Measurements from ENCODE around the gene DIP2B.
"Not testable (repeated sequence)": the region's sequence is repeated elsewhere in the genome, so short reads cannot be mapped to it uniquely, and the experiment has no call there.

Gene DIP2B

DNA sequence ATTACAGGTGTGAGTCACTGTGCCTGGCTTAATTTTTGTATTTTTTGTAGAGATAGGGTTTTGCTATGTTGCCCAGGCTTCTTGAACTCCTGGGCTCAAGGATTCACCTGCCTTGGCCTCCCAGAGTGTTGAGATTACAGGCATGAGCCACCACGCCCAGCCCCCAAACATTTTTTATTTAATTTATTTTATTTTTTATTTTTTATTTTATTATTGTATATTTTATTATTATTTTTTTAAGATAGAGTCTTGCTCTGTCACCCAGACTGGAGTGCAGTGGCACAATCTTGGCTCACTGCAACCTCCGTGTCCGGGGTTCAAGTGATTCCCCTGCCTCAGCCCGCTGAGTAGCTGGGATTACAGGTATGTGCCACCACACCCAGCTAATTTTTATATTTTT is 17.0 kb downstream of the DIP2B start:
- not testable (repeated sequence) for DNase-seq

DNA sequence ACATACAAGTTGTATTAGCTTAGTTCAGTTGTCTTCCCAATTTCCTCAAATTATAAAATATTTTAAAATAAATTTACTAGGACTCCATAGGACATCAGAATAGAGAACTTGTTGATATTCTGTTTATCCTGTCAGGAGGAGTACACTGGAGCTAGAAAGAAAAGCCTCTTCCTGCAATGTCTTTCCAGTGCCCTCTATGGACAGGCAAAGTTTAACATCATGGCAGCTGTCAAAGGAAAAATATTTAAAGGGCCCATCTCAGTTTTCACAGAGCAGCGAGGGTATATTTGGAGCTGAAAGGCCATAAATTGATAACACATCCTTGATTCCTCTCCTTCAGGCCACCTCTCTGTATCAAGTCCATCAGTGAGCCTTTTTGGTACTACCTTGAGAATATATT is 19.0 kb downstream of the DIP2B start:
- DNase-seq, result no peak

DNA sequence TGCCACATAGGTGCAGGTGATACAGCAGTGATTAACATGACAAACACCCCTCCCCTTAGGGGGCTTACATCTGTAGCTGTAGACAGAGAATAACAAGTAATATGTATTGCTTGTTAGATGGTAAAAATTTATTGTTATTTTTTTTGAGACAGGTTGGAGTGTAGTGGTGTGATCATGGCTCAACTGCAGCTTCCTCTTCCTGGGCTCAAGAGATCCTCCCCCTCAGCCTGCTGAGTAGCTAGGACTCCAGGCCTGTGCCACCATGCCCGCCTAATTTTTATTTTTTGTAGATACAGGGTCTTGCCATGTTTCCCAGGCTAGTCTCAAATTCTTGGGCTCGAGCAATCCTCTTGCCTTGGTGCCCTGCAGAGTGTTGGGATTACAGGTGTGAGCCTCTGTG is 19.8 kb downstream of the DIP2B start:
- DNase-seq, result no peak

DNA sequence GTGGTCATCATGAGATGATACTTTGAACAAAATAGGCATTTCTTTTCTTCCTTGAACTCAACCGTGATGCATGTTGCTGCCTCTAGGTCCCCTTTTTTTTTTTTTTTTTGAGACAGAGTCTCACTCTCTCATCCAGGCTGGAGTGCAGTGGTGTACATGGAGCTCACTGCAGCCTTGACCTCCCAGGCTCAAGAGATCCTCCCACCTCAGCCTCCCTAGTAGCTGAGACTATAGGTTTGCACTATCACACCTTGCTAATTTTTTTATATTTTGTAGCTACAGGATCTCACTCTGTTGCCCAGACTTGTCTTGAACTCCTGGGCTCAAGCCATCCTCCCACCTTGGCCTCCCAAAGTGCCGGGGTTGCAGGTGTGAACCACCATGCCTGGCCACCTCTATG is 20.6 kb downstream of the DIP2B start:
- no peak for DNase-seq

DNA sequence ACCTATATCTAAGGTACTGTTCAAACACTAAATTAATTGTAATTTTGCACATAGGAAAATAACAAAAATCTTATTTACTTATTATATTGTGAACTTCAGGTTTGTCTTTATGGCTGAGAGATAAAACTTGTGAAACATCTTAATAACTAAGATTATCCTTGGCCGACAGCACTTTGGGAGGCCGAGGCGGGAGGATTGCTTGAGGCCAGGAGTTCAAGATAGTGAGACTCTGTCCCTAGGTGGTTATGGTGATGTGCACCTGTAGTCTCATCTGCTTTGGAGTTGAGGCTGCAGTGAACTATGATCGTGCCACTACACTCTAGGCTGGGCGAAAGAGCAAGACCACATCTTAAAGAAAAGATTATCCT is 22.6 kb downstream of the DIP2B start:
- DNase-seq, result no peak

DNA sequence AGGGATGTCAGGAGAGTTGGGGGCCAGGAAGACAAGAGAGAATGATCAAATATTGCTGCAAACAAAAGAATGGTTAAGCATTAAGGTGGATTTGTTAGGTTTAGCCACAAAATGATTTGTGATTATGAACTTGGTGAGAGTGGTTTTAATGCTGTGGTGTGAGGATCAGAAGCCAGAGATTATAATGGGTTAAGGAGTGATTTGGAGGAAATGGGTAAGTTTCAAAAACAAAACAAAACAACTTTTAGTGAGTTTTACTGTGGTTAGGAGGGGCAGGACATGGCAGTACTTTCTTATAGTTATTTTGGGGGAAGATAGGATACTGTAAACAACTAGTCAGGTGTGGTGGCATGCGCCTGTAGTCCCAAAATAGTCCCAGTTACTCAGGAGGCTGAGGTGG is 24.0 kb downstream of the DIP2B start:
- DNase-seq, result no peak

DNA sequence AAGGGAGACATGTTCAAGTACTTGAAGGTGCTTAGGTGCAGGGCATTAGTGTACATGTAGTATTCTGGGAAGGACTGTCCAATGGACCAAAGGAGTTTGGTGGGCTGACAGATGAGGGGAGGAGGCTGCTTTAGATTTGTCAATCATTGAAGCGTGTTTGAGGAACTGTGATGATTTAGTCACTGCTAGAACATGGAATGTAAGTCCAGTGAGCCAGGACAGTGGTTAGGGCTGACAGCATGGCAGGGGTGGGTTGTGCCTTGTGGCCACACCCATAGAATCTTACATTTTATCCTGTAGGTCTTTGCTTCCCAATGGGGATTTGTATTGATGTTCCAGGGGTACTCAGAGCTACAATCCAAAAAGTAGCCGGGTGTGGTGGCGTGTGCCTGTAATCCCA is 24.6 kb downstream of the DIP2B start:
- DNase-seq, result no peak

DNA sequence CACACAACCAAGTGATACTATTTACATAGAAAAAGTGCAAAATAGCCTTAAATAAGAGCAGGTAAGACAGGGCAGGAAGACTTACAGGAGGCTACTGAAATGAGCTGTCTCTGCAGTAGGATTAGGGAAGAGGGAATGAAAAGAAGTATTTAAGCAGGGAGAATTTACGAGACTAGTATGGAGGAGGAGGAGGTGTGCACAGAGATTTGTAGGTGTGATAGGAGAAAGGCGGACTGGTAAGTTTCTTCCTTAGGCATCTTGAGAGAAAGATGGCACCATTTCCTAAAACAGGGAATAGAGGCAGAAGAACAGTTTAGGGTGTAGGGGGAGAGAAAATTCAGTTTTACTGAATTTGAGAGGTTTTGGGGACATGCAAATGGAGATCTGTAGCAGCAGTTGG is 25.7 kb downstream of the DIP2B start:
- no peak for DNase-seq

DNA sequence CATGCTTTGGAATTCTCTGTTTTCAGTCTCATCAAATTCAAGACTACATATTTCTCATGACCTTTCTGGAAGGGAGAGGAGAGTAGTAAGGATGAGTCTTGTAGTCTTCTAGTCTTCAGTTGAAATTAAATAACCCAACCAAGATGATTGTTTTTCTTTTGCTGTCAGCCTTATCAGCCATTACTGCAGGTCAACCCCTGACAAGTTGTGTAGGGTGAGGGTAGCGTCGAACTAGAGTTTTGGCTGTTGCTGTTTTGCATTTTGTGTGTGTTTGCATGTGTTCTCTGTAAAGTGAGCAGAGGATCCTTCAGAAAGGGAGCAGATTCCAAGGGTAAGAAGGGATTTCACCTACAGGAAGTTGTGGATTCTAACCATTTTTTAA is 28.4 kb downstream of the DIP2B start:
- DNase-seq, result peak; percentile 23

DNA sequence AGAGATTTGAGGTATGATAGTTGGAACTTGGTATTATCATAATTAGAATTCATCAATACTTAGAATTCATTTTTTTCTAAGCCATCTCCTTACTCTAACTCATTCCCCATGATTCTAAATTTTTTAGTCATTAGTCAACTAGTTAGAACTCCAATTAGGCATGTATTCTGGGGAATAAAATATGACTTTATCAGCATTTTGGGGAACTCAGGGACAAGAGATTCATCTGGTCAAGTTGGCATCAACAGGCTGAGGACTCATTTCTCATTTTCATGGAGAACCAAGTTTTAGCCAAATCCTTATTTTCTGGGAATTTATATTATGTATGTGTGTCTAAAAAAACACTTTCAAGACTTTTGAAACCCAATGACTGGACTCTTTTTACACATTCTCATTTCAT is 29.2 kb downstream of the DIP2B start:
- DNase-seq, result no peak

DNA sequence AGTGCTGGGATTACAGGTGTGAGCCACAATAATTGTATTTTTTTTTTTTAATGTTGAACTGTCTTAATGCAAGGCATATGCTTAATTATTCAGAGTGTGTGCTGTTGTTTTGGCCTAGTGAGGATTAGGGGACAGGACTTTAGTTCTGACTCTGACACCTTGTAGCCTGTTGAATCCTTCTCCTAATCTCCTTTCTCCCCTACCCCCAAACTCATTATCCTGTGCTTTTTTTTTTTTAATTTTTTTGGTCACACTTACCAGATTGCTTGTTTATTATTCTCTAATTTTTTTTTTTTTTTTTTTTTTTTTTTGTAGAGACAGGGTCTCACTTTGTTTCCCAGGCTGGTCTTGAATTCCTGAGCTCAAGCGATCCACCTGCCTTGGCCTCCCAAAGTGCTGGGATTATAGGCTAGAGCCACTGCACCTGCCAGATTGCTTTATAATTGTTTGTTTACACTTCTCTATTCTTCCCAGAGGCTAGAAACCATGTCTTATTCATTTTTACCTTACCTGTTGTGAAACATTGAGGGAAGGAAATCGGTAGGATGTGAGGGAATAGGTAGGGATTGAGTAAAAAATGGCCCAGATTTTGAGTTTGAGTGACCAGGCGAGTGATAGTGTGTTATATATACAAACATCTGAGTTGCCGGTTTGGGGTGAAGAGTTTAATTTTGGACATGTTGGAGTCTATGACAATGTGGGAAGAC is 32.2 kb downstream of the DIP2B start:
- DNase-seq, result no peak

DNA sequence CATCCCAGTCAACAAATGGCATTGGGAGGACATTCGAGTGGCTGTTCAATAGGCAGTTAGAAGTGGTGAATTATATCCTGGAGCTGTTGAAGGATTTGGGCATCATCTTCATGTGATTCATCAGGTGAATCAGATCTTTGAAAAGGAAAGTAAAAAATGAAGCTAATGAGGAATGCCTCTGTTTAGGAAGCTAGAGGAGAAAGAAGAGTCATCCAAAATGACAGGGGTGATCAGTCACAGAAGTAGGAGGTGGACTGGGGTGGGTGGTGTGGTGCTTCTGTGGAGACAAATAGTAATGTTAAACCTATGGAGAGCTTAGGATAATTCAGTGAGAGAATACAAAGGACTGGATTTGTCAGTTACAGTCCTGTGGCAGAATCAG is 32.7 kb downstream of the DIP2B start:
- DNase-seq, result no peak

DNA sequence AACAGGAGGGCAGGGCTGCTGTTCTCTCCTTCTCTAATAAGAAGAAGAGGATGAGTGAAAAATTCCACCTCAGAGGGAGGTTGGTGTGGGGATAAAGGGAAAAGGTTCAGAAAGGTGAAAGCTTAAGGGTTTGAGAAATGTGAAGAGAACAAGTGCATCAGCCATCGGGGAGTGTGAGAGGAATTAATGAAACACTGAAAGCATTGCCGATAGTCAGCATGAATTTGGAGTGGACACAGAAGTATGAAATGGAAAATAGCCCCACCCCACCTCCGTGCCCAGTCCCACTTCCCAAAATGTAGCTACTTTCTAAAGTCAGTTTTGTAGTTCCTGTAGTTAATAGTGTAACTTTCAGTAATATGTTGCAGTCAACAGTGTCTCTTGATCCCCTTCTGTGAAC is 33.4 kb downstream of the DIP2B start:
- DNase-seq, result no peak

DNA sequence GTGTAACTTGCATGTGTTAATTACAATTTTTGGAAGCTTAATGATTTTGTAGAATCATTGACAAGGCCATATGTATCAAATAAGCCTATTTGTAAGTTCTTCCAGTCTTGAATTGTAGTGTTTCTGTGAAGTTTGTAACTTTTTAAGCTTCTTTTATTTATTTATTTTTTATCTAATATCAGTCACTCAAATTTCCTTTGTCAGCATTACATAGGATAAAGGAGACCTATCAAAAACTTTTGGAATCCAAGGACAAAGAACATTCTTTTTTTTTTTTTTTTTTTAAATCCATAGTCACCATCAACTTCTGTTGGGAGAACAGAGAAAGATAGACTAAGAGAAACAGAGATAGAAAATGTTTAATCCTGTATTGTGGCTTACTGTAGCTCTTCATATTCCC is 36.4 kb downstream of the DIP2B start:
- no peak for DNase-seq

DNA sequence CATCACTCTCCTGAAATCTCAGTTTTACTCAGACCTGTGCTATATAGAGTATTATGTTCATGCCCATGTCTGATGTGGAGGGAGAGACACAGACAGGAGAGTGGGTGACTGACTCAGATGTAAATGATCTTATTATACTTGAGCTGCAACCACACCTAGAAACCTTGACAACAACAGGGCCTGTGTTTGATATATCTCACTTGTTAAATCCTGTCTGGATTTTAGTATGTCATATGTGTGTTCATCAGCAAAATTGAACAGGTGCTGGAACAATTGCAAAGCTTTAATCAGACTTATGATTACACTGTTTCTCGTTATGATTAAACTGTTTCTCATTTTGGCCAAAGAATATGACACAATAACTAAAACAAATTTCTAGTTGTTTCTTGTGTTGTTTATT is 37.7 kb downstream of the DIP2B start:
- peak; percentile 37 for DNase-seq

DNA sequence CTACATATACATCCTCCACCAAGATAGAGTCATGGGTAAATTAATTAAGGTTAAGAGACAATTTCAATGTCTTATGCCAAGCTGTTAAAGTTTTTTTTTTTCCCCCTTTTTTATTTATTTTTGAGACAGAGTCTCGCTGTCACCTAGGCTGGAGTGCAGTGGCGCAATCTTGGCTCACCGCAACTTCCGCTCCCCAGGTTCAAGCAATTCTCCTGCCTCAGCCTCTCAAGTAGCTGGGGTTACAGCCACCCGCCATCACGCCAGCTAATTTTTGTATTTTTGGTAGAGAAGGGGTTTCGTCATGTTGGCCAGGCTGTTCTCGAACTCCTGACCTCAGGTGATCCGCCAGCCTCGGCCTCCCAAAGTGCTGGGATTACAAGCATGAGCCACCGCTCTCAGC is 38.4 kb downstream of the DIP2B start:
- DNase-seq, result not testable (repeated sequence)

DNA sequence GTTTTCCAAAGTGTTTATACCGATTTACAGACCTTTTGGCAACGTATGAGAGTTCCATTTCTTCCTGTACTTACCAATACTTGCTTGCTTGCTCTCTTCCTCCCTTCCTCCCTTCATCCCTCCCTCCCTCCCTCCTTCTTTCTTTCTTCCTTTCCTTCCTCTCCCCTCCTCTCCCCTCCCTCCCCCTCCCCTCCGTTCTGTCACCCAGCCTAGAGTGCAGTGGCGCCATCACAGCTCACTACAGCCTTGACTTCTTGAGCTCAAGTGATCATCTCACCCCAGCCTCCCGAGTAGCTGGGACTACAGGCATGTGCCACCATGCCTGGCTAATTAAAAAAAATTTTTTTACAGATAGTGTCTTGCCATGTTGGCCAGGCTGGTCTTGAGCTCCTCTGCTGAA is 40.4 kb downstream of the DIP2B start:
- no peak for DNase-seq

DNA sequence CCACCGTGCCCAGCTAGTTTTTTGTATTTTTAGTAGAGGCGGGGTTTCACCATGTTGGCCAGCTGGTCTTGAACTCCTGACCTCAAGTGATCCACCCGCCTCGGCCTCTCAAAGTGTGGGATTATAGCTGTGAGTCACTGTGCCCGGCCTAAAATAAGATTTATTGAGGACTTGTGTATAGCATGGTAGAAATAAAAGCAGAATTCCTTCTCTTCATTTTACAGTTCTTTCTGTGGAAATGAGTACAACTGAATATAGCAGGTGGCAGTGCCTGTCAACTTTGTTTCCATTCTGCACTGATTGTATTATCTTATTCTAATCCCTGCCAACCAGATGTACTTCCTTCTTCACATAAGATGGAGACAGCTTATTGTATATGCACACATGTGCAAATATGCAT is 41.0 kb downstream of the DIP2B start:
- no peak for DNase-seq

DNA sequence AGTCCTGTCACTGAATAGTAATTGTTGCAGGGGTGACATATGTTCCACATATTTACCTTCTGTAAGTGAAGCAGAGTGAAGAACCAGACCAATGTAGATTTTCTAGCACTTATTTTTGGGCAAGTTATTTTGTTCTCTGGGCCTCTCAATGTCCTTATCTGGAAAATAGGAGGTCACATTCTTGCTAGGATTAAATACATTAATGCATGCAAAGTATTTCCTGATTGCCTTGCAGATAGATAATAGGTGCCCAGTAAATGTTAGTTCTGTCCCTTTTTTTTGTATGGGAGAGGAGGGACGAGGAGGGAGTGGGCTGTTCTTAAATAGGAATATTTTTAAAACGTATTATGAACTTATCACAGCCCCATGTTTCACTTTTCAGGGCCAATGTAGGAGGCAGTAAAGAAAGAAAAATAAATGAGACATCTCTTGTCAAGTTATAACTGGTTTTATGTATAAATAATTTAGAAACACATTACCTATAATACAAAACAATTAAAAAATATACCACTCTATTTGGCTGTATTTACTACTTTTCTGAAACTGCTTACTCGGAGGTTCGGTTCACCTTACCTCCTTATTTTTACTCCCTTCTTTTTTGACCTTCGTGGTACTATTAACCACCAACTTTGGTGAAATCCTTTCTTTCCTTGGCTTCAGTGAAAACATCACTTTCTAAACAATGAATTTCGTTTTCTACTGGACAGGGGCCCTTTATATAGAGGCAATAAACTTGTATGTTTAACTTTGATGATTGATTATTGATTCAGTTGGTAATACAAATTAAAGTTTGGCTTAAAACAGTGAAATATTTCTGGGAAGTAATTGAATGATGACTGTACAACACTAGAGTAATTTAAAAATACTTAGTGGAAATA is 41.9 kb downstream of the DIP2B start:
- DNase-seq, result no peak

DNA sequence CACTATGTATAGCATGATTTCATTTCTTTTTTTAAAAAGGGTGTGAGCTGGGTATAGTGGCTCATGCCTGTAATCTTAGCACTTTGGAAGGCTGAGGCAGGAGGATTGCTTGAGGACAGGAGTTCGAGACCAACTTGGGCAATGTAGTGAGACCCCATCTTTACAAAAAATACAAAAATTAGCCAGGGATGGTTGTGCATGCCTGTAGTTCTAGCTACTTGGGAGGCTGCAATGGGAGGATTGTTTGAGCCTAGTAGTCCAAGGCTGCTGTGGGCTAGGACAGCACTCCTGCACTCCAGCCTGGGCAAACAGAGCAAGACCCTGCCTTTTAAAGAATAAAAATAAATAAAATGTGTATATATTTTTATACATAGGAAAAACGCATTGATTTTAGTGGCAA is 43.0 kb downstream of the DIP2B start:
- no peak for DNase-seq

DNA sequence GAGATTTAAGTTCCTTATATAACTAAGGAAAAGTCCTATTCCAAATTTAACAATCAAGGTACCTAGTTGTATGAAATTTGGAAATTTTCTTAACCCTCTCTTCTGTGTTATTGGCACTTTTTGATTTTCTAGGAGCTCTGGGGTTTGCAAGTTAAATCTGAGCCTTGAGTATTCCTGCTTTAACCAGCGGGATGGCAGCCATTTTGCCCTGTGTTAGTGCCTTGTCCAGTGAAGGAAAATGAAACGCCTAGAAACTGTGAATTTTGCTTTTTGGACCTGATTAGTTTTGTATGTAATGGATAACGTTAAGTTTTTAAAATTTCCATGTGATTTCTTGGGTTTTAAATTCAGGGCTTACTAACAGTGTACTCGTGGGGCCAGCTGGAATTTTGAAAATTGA is 45.1 kb downstream of the DIP2B start:
- no peak for DNase-seq

DNA sequence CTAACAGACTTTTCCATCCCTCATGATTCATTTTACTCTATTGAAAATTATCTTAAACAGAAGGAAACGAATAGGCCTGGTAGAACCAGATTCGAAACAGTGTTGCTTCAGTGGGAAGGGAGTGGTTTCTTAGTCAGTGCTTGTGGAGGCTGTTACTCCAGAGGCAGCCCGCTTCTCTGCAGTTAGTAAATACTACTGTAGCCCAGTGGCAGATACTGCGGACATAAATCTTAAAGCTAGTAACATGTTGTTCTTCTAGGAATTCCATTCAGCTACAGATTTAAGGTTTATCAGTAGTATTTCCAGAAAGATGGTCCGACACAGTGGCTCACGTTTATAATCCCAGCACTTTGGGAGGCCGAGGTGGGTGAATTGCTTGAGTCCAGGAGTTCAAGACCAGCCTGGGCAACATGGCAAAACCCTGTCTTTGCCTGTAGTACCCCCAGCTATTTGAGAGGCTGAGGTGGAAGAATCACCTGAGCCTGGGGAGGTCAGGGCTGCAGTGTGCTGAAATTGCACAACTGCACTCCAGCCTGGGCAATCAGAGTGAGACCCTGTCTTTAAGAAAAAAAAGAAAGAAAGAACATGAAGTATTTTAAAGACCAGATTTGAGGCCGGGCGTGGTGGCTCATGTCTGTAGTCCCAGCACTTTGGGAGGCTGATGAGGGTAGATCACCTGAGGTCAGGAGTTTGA is 45.9 kb downstream of the DIP2B start:
- DNase-seq, result no peak

DNA sequence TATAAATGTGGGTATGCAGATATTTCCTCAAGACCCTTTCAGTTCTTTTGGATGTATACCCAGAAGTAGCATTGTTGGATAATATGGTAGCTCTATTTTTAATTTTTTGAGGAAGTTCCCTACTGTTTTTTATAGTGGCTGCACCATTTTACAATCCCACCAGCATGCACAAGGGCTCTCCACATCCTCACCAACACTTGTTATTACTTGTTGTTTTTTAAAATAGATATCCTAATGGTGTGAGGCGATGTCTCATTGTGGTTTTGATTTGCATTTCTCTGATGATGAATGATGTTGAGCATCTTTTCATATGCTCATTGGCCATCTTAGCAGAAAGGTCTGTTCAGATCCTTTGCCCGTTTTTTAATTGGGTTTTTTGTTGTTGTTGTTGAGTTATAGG is 47.1 kb downstream of the DIP2B start:
- DNase-seq, result no peak

DNA sequence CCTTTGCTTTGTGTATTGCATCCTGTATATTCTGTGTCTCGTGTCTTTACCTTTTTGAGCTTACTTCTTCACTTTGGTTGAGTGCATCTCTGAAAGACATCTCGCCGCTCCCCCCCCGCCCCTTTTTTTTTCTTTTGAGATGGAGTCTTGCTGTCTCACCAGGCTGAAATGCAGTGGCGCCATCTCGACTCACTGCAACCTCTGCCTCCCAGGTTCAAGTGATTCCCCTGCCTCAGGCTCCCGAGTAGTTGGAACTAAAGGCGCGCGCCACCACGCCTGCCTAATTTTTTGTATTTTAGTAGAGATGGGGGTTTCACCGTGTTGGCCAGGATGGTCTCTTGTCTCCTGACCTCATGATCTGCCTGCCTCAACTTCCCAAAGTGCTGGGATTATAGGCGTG is 49.9 kb downstream of the DIP2B start:
- DNase-seq, result no peak

Data from CD4-positive, alpha-beta T cell treated with Interleukin-17A for 4 hours (primary cell).